ENCODE data around the gene SAMHD1. TPM values are rescaled to one million over a fixed set of nuclear protein-coding genes. Genes with fewer than 3 reads are reported as not detected.
A peak's percentile ranks its signal among the peaks of the same experiment; 100 is the strongest.

Gene SAMHD1
- total and polyA plus RNA-seq, 2 of the 13 experiments (the other 11 are each of a cell fraction or from before 2014, with no cell fraction given), result 16.9 to 43.5 TPM

DNA sequence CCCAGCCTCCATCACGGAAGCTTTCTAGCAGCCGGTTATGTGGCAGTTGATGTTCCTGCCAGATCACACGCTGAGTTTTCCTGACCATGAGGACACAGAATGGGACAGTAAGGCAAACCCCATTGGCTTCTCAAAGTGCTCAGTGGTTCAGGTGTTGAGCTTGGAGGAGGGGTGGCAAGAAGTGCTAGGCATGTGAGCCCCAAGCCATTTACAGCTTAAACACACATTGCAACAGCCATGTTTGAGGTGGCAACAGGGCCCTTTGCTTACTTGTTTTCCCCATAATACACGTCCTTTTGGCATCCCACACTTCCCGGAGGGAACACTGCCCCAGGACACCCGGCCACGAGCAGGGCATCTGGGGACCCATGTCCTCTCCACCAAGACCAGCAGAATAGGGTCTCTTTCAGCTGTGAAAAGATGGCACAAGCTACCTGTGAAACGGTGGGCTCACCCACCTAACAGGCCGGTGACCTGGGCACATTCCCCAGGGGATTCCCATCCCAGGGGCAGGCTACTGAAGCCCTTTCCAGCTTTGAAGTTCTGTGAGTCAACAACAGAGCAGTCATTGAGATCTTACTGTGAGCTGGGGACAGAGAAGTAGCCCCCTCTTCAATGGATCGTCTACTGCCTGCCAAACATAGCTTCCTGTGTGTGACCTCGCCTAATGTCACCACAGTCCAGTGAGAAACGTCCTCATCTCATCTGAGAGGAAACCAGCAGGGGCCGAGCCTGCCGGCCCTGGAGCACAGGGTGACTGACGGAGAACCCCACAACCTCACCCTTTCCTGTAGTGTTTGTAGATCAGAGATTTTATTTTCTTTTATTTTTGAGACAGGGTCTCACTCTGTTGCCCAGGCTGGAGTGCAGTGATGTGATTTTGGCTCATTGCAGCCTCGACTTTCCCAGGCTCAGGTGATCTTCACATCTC lies 79.6 kb downstream of the SAMHD1 start (continued):
- TF ChIP-seq, protein P1, sequence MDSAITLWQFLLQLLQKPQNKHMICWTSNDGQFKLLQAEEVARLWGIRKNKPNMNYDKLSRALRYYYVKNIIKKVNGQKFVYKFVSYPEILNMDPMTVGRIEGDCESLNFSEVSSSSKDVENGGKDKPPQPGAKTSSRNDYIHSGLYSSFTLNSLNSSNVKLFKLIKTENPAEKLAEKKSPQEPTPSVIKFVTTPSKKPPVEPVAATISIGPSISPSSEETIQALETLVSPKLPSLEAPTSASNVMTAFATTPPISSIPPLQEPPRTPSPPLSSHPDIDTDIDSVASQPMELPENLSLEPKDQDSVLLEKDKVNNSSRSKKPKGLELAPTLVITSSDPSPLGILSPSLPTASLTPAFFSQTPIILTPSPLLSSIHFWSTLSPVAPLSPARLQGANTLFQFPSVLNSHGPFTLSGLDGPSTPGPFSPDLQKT (CRISPR knock-in tag; IDR thresholded peaks at IDR 0.05; ENCODE audit: borderline replicate concordance), result no peak
- TF ChIP-seq, protein P2, sequence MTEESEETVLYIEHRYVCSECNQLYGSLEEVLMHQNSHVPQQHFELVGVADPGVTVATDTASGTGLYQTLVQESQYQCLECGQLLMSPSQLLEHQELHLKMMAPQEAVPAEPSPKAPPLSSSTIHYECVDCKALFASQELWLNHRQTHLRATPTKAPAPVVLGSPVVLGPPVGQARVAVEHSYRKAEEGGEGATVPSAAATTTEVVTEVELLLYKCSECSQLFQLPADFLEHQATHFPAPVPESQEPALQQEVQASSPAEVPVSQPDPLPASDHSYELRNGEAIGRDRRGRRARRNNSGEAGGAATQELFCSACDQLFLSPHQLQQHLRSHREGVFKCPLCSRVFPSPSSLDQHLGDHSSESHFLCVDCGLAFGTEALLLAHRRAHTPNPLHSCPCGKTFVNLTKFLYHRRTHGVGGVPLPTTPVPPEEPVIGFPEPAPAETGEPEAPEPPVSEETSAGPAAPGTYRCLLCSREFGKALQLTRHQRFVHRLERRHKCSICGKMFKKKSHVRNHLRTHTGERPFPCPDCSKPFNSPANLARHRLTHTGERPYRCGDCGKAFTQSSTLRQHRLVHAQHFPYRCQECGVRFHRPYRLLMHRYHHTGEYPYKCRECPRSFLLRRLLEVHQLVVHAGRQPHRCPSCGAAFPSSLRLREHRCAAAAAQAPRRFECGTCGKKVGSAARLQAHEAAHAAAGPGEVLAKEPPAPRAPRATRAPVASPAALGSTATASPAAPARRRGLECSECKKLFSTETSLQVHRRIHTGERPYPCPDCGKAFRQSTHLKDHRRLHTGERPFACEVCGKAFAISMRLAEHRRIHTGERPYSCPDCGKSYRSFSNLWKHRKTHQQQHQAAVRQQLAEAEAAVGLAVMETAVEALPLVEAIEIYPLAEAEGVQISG (CRISPR knock-in tag; IDR thresholded peaks at IDR 0.05), result peak; percentile 47
- TF ChIP-seq THAP11 (CRISPR knock-in tag; IDR thresholded peaks at IDR 0.05) (no peak), ZNF768 (CRISPR knock-in tag; IDR thresholded peaks at IDR 0.05) (no peak), ZNF282 (IDR thresholded peaks at IDR 0.05; ENCODE audit: partially characterized antibody) (no peak), HOXA5 (CRISPR knock-in tag; IDR thresholded peaks at IDR 0.05) (no peak), FOXA1 (IDR thresholded peaks at IDR 0.05) (no peak), FOXA1 (CRISPR knock-in tag; IDR thresholded peaks at IDR 0.05) (peak; percentile 82), AGO1 (IDR thresholded peaks at IDR 0.05; ENCODE audit: low read depth, low read length, poor library complexity, severe bottlenecking) (no peak), MIER2 (CRISPR knock-in tag; IDR thresholded peaks at IDR 0.05) (0 out of 2 replicates have a peak, but pooled peaks have one; percentile 42), ZNF724P (CRISPR knock-in tag; IDR thresholded peaks at IDR 0.05; ENCODE audit: borderline replicate concordance) (peak; percentile 92; the same call in 1 of the 2 replicates), ZMYM2 (CRISPR knock-in tag; IDR thresholded peaks at IDR 0.05) (peak; percentile 82), ZNF235 (CRISPR knock-in tag; IDR thresholded peaks at IDR 0.05; ENCODE audit: borderline replicate concordance) (no peak), ZNF713 (CRISPR knock-in tag; IDR thresholded peaks at IDR 0.05) (no peak), ZNF224 (CRISPR knock-in tag; IDR thresholded peaks at IDR 0.05) (no peak)
- TF ChIP-seq, protein P3, sequence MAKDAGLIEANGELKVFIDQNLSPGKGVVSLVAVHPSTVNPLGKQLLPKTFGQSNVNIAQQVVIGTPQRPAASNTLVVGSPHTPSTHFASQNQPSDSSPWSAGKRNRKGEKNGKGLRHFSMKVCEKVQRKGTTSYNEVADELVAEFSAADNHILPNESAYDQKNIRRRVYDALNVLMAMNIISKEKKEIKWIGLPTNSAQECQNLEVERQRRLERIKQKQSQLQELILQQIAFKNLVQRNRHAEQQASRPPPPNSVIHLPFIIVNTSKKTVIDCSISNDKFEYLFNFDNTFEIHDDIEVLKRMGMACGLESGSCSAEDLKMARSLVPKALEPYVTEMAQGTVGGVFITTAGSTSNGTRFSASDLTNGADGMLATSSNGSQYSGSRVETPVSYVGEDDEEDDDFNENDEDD (CRISPR knock-in tag; IDR thresholded peaks at IDR 0.05; ENCODE audit: borderline replicate concordance), result peak; percentile 5; the same call in 1 of the 2 replicates
- TF ChIP-seq, protein P4, sequence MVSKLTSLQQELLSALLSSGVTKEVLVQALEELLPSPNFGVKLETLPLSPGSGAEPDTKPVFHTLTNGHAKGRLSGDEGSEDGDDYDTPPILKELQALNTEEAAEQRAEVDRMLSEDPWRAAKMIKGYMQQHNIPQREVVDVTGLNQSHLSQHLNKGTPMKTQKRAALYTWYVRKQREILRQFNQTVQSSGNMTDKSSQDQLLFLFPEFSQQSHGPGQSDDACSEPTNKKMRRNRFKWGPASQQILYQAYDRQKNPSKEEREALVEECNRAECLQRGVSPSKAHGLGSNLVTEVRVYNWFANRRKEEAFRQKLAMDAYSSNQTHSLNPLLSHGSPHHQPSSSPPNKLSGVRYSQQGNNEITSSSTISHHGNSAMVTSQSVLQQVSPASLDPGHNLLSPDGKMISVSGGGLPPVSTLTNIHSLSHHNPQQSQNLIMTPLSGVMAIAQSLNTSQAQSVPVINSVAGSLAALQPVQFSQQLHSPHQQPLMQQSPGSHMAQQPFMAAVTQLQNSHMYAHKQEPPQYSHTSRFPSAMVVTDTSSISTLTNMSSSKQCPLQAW (CRISPR knock-in tag; IDR thresholded peaks at IDR 0.05), result no peak
- TF ChIP-seq, protein P5, sequence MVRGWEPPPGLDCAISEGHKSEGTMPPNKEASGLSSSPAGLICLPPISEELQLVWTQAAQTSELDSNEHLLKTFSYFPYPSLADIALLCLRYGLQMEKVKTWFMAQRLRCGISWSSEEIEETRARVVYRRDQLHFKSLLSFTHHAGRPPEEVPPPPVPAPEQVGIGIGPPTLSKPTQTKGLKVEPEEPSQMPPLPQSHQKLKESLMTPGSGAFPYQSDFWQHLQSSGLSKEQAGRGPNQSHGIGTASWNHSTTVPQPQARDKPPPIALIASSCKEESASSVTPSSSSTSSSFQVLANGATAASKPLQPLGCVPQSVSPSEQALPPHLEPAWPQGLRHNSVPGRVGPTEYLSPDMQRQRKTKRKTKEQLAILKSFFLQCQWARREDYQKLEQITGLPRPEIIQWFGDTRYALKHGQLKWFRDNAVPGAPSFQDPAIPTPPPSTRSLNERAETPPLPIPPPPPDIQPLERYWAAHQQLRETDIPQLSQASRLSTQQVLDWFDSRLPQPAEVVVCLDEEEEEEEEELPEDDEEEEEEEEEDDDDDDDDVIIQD (CRISPR knock-in tag; IDR thresholded peaks at IDR 0.05; ENCODE audit: low read depth), result peak; percentile 23; the same call in 1 of the 2 replicates
- TF ChIP-seq, protein P6, sequence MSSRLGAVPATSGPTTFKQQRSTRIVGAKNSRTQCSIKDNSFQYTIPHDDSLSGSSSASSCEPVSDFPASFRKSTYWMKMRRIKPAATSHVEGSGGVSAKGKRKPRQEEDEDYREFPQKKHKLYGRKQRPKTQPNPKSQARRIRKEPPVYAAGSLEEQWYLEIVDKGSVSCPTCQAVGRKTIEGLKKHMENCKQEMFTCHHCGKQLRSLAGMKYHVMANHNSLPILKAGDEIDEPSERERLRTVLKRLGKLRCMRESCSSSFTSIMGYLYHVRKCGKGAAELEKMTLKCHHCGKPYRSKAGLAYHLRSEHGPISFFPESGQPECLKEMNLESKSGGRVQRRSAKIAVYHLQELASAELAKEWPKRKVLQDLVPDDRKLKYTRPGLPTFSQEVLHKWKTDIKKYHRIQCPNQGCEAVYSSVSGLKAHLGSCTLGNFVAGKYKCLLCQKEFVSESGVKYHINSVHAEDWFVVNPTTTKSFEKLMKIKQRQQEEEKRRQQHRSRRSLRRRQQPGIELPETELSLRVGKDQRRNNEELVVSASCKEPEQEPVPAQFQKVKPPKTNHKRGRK (CRISPR knock-in tag; IDR thresholded peaks at IDR 0.05), result no peak
